Sigmoid colon (tissue), 7 donors: ENCODE results near the gene ITGA7. TPM values are rescaled to one million over a fixed set of nuclear protein-coding genes. Genes with fewer than 3 reads are reported as not detected.

Source experiments
- DNase-seq: peaks from one replicate; pipeline ENCODE4 v3.0.0-alpha.2; 2019
- H3K27ac ChIP-seq, 4 donors: fragments of 200-600 bp; sonication (generic); one replicate each; pipeline ENCODE4 v1.5.1; 2016 to 2019; ENCODE audit warnings: mild to moderate bottlenecking in 1 of 4
- H3K27me3 ChIP-seq, 3 donors: fragments of 200-600 bp; sonication (generic); one replicate each; pipeline ENCODE4 v1.5.1; 2019; ENCODE audit warnings: mild to moderate bottlenecking in 1 of 3
- H3K36me3 ChIP-seq, 4 donors: fragments of 200-600 bp; sonication (generic); one replicate each; pipeline ENCODE4 v1.5.1; 2016 to 2019
- H3K4me1 ChIP-seq, 4 donors: fragments of 200-600 bp; sonication (generic); one replicate each; pipeline ENCODE4 v1.5.1; 2017 to 2019
- H3K4me3 ChIP-seq, 4 donors: fragments of 200-600 bp; sonication (generic); one replicate each; pipeline ENCODE4 v1.5.1; 2017 to 2019; ENCODE audit warnings: mild to moderate bottlenecking in 2 of 4, moderate library complexity in 1 of 4
- H3K9me3 ChIP-seq, 4 donors: fragments of 200-600 bp in 3 of 4; sonication (generic) in 3 of 4; one replicate each; pipeline versions ENCODE4 v1.5.1 to v1.6.1; 2013 to 2019
- CTCF ChIP-seq, 4 experiments: fragments of 450-650 bp in 3 of 4; fragments of 200-600 bp in 1 of 4; IDR thresholded peaks; one replicate each; pipeline ENCODE4 v1.5.1; 2016 to 2019; ENCODE audit warnings: antibody characterized with exemption in 4 of 4, mild to moderate bottlenecking in 3 of 4, moderate library complexity in 2 of 4
- EP300 ChIP-seq, 4 donors: sonication (generic); formaldehyde crosslinking; IDR thresholded peaks; one replicate each; pipeline ENCODE4 v1.6.1; 2017; ENCODE audit warnings: antibody characterized with exemption in 4 of 4
- POLR2A ChIP-seq, 2 donors: fragments of 450-650 bp; IDR thresholded peaks; one replicate each; pipeline ENCODE4 v1.6.1; 2016; ENCODE audit warnings: antibody characterized with exemption in 2 of 2, mild to moderate bottlenecking in 2 of 2, moderate library complexity in 2 of 2
- POLR2AphosphoS5 ChIP-seq, 4 donors: sonication (generic); formaldehyde crosslinking; IDR thresholded peaks; one replicate each; pipeline ENCODE4 v1.6.1; 2017; ENCODE audit warnings: antibody characterized with exemption in 4 of 4
- WGBS, 2 donors: extraction: QIAGEN DNeasy Blood & Tissue Kit; methylation state at CpG; one replicate each; pipeline ENCODE4 v1.1.7; 2013; 5-methylcytosine and 5-hydroxymethylcytosine counted together
- intact Hi-C: fragments of 100-400 bp; cut with DNase I; formaldehyde crosslinking; loops from one replicate; pipeline ENCODE4 v1.15.1; 2023
- polyA plus RNA-seq, 3 donors: library from polyadenylated mRNA; stranded (reverse); fragments of 200-250 nt; gene quantifications; one replicate each; pipeline ENCODE4 v1.2.3, GENCODE V29; 2013
- total RNA-seq, 4 donors: library from RNA; depleted of rRNA; stranded (reverse); fragments of >200 nt; gene quantifications; one replicate each; pipeline ENCODE4 v1.1.0, GENCODE V29; 2016
- donor health status: healthy with polysubstance abuse.
- donor health status: Bipolar disorder and iron deficiency.
- donor health status: healthy.

Gene ITGA7
- total and polyA plus RNA-seq, 7 donors: 1.8 to 588 (median 66.6) TPM

DNA sequence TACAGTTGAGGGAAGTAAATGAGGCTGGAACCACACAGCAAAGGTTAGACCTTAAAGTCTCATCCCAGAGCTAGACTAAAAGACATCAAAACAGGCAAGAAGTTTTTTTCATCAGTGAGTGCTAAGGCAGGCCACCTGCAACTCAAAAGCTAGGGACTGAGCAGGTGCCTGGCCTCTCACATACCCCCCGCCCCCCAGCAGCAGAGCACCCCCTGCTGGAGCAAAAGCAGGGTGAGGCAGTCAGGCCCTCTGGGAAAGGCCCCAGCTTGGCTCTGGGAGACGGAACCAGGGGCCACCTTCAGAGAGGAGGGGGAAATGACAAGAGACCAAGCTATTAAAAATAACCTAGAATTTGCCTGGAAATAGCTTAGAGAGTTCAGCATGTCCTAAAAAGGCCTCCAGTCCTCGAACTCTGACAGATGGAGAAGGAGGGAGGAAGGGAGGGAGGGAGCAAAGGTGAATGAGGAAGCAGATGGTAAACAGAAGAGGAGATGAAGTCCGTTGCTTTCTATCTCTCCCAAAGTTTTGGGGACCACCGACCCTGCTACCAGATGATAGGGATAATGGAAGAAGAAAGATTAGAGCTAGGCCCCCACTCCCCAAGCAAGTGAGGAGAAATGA is 1.8 kb downstream of the ITGA7 start:
- TF ChIP-seq POLR2A (IDR thresholded peaks at IDR 0.05) (peak in 1 of 2 donors; percentile 13), POLR2AphosphoS5 (IDR thresholded peaks at IDR 0.05) (peak; percentile 6 to 49 (median 34)), EP300 (IDR thresholded peaks at IDR 0.05) (no peak), CTCF (IDR thresholded peaks at IDR 0.05) (peak; percentile 54 to 73 (median 64))
- no peaks in the 10 kb centered on the region for H3K9me3 ChIP-seq
- no peak for DNase-seq
- peaks cover 0 to 75% (median 58%) of the 10 kb centered on the region in 4 donors for H3K4me1 ChIP-seq
- H3K4me3 ChIP-seq: peak overlapping the region; percentile 75 to 82 (median 78)
- no peaks in the 10 kb centered on the region for H3K27me3 ChIP-seq
- intact Hi-C loops: no loop called here
- H3K36me3 ChIP-seq: peaks cover 0 to 11% (median 2%) of the 10 kb centered on the region in 4 donors
- peak overlapping the region; percentile 94 to 100 (median 98) for H3K27ac ChIP-seq
- 14 to 43% methylated on average over 5 of the region's 5 CpGs for WGBS, 2 donors

GRCh38 chr12:55704824-55705718 is 2.6 kb downstream of the ITGA7 start:
- 84 to 85% methylated on average over 9 of the region's 9 CpGs for WGBS, 2 donors
- Histone ChIP-seq H3K4me3 (peak overlapping the region; percentile 75 to 82 (median 78)), H3K27ac (peak overlapping the region; percentile 94 to 100 (median 98)), H3K4me1 (peaks cover 0 to 75% (median 62%) of the 10 kb centered on the region in 4 donors), H3K9me3 (no peaks in the 10 kb centered on the region), H3K36me3 (peaks cover 0 to 17% (median 6%) of the 10 kb centered on the region in 4 donors), H3K27me3 (no peaks in the 10 kb centered on the region)
- no peak for DNase-seq
- TF ChIP-seq POLR2A (IDR thresholded peaks at IDR 0.05) (no peak), EP300 (IDR thresholded peaks at IDR 0.05) (no peak), POLR2AphosphoS5 (IDR thresholded peaks at IDR 0.05) (no peak)
- intact Hi-C loops: no loop called here

DNA sequence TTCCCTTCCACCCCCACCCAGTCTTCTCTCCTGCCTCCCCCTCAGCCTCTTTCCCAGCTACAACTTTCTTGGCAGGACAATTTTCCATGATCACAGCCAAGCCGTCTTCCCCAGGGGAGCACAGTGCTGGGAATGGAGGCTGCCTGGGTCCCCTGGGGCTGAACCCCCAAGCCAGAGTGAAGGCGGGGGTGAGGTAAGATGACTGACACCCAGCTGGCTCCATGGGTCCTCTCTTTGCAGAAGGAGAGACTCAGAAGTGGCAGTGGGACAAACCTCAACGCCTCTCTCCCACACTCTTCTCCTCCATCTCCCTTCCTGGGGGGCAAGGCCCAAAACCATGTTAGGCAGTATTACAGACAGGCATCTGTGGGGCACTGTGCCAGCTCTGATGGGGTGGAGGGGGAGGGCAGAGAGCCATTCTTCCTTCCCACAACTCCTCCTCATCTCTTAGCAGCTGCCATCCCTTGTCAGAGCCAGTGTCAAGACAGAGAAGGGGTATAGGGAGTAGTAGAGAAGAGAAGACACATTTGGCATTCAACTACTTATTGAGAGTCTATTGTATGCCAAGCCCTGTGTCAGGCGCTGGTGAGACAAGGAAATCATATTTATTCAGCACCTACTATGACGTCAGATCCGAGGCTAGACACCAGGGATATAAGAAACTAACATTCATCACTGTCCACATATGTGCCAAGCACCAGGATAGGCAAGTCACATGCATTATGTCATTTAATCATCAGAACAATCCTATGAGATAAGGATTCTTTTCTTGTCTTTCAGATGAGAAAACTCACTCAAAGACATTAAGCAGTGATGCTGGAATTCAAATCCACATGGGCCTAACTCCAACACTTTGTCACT is 3.6 kb downstream of the ITGA7 start:
- no peaks in the 10 kb centered on the region for H3K27me3 ChIP-seq
- H3K4me3 ChIP-seq: peak overlapping the region; percentile 75 to 82 (median 78)
- intact Hi-C loops: no loop called here
- DNase-seq: peak; percentile 72
- peaks cover 0 to 26% (median 9%) of the 10 kb centered on the region in 4 donors for H3K36me3 ChIP-seq
- 82 to 85% methylated on average over 6 of the region's 6 CpGs for WGBS, 2 donors
- TF ChIP-seq EP300 (IDR thresholded peaks at IDR 0.05) (peak; percentile 32 to 77 (median 66)), POLR2AphosphoS5 (IDR thresholded peaks at IDR 0.05) (peak; percentile 57 to 72 (median 60)), CTCF (IDR thresholded peaks at IDR 0.05) (no peak), POLR2A (IDR thresholded peaks at IDR 0.05) (no peak)
- peaks cover 0 to 65% (median 57%) of the 10 kb centered on the region in 4 donors for H3K4me1 ChIP-seq
- H3K27ac ChIP-seq: peak overlapping the region; percentile 94 to 100 (median 98)
- no peaks in the 10 kb centered on the region for H3K9me3 ChIP-seq

GRCh38 chr12:55703288-55703687 is 4.4 kb downstream of the ITGA7 start:
- H3K27ac ChIP-seq: peak overlapping the region; percentile 94 to 100 (median 98)
- intact Hi-C loops: no loop called here
- H3K4me3 ChIP-seq: peak overlapping the region; percentile 6 to 82 (median 78)
- TF ChIP-seq CTCF (IDR thresholded peaks at IDR 0.05) (no peak), POLR2A (IDR thresholded peaks at IDR 0.05) (no peak), POLR2AphosphoS5 (IDR thresholded peaks at IDR 0.05) (peak in 3 of 4 donors; percentile 48 to 61 (median 58)), EP300 (IDR thresholded peaks at IDR 0.05) (peak in 3 of 4 donors; percentile 17 to 64 (median 61))
- H3K36me3 ChIP-seq: peaks cover 0 to 35% (median 13%) of the 10 kb centered on the region in 4 donors
- no peaks in the 10 kb centered on the region for H3K9me3 ChIP-seq
- H3K4me1 ChIP-seq: peaks cover 0 to 57% (median 50%) of the 10 kb centered on the region in 4 donors
- peak; percentile 92 for DNase-seq
- H3K27me3 ChIP-seq: no peaks in the 10 kb centered on the region
- 65 to 69% methylated on average over 2 of the region's 2 CpGs for WGBS, 2 donors
